NCI-H2171 (cell line): Measurements from ENCODE around the gene EMC10.

Experiments used
- DNase-seq: peaks from one replicate; lab custom pipeline; 2025; lab: John Stamatoyannopoulos, UW

Gene EMC10

GRCh38 chr19:50497022-50497405, 20.7 kb downstream of the EMC10 start:
- DNase-seq: no peak

GRCh38 chr19:50498219-50499056, 22.1 kb downstream of the EMC10 start:
- DNase-seq: no peak

- DNase-seq: no peak
Measured at GRCh38 chr19:50500060-50500752, 23.9 kb downstream of the EMC10 start.

GRCh38 chr19:50500753-50501151, 24.4 kb downstream of the EMC10 start:
- DNase-seq: no peak

GRCh38 chr19:50501186-50501567, 24.9 kb downstream of the EMC10 start:
- DNase-seq: no peak

GRCh38 chr19:50501568-50502475, 25.5 kb downstream of the EMC10 start:
- DNase-seq: no peak

- DNase-seq: no peak
Measured at GRCh38 chr19:50505856-50506611, 29.7 kb downstream of the EMC10 start.

GRCh38 chr19:50506700-50507099, 30.4 kb downstream of the EMC10 start:
- DNase-seq: no peak

- DNase-seq: no peak
Measured at GRCh38 chr19:50507376-50507775, 31.1 kb downstream of the EMC10 start.

GRCh38 chr19:50508843-50509190, 32.5 kb downstream of the EMC10 start:
- DNase-seq: no peak

GRCh38 chr19:50509366-50509765, 33.1 kb downstream of the EMC10 start:
- no peak for DNase-seq

GRCh38 chr19:50510121-50510670, 33.9 kb downstream of the EMC10 start:
- no peak for DNase-seq

GRCh38 chr19:50510700-50511068, 34.4 kb downstream of the EMC10 start:
- DNase-seq: no peak

GRCh38 chr19:50511069-50511822, 34.9 kb downstream of the EMC10 start, which contains the start of gene JOSD2:
JOSD2 (minus strand) TSS chr19:50511191; CDS start chr19:50510431, 760 bp downstream.
- peak; percentile 98 for DNase-seq

GRCh38 chr19:50512112-50512998, 36.0 kb downstream of the EMC10 start:
- DNase-seq: no peak

- no peak for DNase-seq
Measured at GRCh38 chr19:50512999-50513745, 36.9 kb downstream of the EMC10 start.

GRCh38 chr19:50513746-50514345, 37.5 kb downstream of the EMC10 start, which contains the start of gene ASPDH:
ASPDH (minus strand) TSS chr19:50513913; CDS start chr19:50513823, 90 bp downstream.
- DNase-seq: no peak
